ENCODE results near the gene CAP1. TPM values are rescaled to one million over a fixed set of nuclear protein-coding genes. Genes with fewer than 3 reads are reported as not detected.
A peak's percentile ranks its signal among the peaks of the same experiment; 100 is the strongest.
"Not testable (repeated sequence)": the region's sequence is repeated elsewhere in the genome, so short reads cannot be mapped to it uniquely, and the experiment has no call there.

The CAP1 gene
- total and polyA plus RNA-seq, 2 donors, result 202 to 268 TPM

DNA sequence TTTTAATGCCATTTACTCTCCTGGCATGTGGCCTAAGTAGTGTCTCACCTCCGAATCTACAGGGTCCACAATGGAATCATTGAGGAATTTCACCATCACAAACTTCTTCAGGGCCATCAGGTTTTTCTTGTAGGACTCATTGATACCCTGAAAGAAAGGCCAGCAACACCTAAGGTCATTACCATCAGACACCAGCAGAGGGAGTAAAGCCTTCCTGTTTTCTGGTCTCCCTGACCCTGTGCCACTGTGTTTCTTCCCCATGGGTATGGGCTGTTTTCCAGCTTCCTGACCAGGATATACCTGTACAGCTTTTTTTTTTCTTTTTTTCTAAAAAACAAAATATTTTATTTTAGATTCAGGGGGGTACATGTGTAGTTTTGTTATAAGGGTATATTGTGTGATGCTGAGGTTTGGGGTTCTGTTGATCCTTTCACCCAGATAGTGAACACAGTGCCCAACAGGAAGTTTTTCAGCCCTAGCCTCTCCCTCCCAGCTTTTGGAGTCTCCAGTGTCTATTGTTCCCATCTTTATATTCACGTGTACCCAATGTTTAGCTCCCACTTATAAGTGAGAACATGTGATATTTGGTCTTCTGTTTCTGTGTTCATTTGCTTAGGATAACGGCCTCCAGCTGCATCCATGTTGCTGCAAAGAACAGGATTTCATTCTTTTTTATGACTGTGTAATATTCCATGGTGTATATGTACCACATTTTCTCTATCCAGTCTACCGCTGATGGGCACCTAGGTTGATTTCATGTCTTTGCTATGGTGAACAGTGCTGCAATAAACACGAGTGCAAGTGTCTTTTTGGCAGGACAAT lies 38.2 kb downstream of the CAP1 start:
- Histone ChIP-seq H3K27me3 (ENCODE audit: control insufficient read depth in 2 of 2, insufficient read depth in 1 of 2, low read length in 1 of 2) (no peaks in the 10 kb centered on the region), H3K4me1 (ENCODE audit: control insufficient read depth in 2 of 2, insufficient read depth in 2 of 2, low read length in 2 of 2) (peaks cover 3% of the 10 kb centered on the region in 2 donors), H3K27ac (ENCODE audit: low read depth in 1 of 2, low read length in 1 of 2) (no peak overlapping the region), H3K9me3 (ENCODE audit: control insufficient read depth in 2 of 2, insufficient read depth in 1 of 2, low read length in 1 of 2) (no peaks in the 10 kb centered on the region), H3K36me3 (ENCODE audit: control insufficient read depth in 2 of 2, insufficient read depth in 2 of 2, low read length in 1 of 2) (peaks cover 28 to 49% of the 10 kb centered on the region in 2 donors), H3K4me3 (ENCODE audit: low read length in 2 of 2) (no peak overlapping the region)
- DNase-seq (ENCODE audit: low read depth in 6 of 9, low spot score in 9 of 9), result peak in 5 of 9 donors; percentile 37 to 71 (median 54)
- 98% methylated on average over 5 of the region's 5 CpGs for WGBS

DNA sequence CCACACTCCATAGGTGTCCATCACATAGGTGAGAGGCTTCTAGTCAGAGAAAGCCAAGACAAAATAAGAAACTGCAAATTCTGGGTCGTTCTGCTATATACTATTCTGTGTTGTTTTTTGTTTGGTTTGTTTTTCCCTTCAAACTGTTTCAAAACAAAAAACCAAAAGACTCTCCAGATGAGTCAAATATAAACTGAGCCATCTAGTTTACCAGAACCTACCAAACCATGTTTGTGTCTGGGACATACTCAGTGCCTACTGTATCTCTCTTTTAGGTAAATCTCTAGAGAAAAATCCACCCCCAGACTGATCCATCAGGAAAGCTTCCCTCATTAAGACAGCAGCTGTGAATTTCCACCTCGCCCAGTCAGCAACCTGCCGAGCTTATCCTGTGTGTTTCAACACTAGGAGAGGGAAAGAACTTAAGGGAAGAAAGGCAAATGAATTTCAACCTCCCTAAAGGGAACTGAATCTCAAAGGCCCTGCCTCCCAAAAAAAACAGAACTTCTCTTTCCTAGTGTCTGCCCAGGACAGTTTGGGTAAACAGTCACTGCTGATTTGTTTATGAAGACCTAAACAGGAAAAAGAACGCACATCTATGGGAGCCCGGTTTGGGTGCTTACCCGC lies 39.4 kb downstream of the CAP1 start:
- no peaks in the 10 kb centered on the region for H3K27me3 ChIP-seq (ENCODE audit: control insufficient read depth in 2 of 2, insufficient read depth in 1 of 2, low read length in 1 of 2)
- H3K4me3 ChIP-seq (ENCODE audit: low read length in 2 of 2), result no peak overlapping the region
- H3K9me3 ChIP-seq (ENCODE audit: control insufficient read depth in 2 of 2, insufficient read depth in 1 of 2, low read length in 1 of 2), result no peaks in the 10 kb centered on the region
- H3K27ac ChIP-seq (ENCODE audit: low read depth in 1 of 2, low read length in 1 of 2), result no peak overlapping the region
- H3K36me3 ChIP-seq (ENCODE audit: control insufficient read depth in 2 of 2, insufficient read depth in 2 of 2, low read length in 1 of 2), result peaks cover 24 to 37% of the 10 kb centered on the region in 2 donors
- no peak for DNase-seq (ENCODE audit: low read depth in 6 of 9, low spot score in 9 of 9)
- H3K4me1 ChIP-seq (ENCODE audit: control insufficient read depth in 2 of 2, insufficient read depth in 2 of 2, low read length in 2 of 2), result no peaks in the 10 kb centered on the region
- WGBS, result 94% methylated on average over 6 of the region's 6 CpGs

DNA sequence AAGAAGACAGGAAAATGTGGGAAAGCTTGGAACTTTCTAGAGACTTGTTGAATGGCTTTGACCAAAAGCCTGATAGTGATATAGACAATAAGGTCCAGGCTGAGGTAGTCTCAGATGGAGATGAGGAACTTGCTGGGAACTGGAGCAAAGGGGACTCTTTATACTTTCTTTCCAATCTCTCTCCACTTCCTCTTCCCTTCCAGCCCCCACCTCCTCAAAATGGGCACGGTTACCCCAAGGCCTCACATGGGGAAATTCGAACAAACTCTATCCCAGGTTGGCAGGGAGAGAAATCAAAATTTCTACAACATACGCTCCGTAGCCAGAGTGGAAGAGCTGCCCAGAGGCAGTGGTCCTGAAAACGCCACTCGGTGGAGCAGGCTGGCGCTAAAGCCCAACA lies 41.3 kb downstream of the CAP1 start:
- Histone ChIP-seq H3K9me3 (ENCODE audit: control insufficient read depth in 2 of 2, insufficient read depth in 1 of 2, low read length in 1 of 2) (no peaks in the 10 kb centered on the region), H3K4me1 (ENCODE audit: control insufficient read depth in 2 of 2, insufficient read depth in 2 of 2, low read length in 2 of 2) (no peaks in the 10 kb centered on the region), H3K27ac (ENCODE audit: low read depth in 1 of 2, low read length in 1 of 2) (no peak overlapping the region), H3K27me3 (ENCODE audit: control insufficient read depth in 2 of 2, insufficient read depth in 1 of 2, low read length in 1 of 2) (no peaks in the 10 kb centered on the region), H3K4me3 (ENCODE audit: low read length in 2 of 2) (no peak overlapping the region), H3K36me3 (ENCODE audit: control insufficient read depth in 2 of 2, insufficient read depth in 2 of 2, low read length in 1 of 2) (peaks cover 18 to 39% of the 10 kb centered on the region in 2 donors)
- DNase-seq (ENCODE audit: low read depth in 6 of 9, low spot score in 9 of 9), result no peak
- 78% methylated on average over 7 of the region's 7 CpGs for WGBS

DNA sequence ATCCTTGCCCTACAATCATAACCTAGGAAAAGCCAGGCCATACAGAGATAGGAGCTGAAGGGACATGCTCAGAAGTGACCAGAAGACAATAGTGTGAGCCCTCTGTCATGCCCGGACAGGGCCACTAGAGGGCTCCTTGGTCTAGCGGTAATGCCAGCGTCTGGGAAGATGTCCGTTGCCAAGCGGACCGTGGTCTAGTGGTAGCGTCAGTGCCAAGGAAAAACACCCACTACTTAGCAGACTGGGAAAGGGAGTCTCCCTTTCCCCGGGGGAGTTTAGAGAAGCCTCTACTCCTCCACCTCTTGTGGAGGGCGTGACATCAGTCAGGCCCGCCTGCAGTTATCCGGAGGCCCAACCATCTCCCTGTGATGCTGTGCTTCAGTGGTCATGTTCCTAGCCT lies 44.2 kb downstream of the CAP1 start:
- 45% methylated on average over 11 of the region's 11 CpGs for WGBS
- not testable (repeated sequence) for DNase-seq (ENCODE audit: low read depth in 6 of 9, low spot score in 9 of 9); H3K9me3 ChIP-seq (ENCODE audit: control insufficient read depth in 2 of 2, insufficient read depth in 1 of 2, low read length in 1 of 2); H3K27me3 ChIP-seq (ENCODE audit: control insufficient read depth in 2 of 2, insufficient read depth in 1 of 2, low read length in 1 of 2); H3K4me3 ChIP-seq (ENCODE audit: low read length in 2 of 2); H3K4me1 ChIP-seq (ENCODE audit: control insufficient read depth in 2 of 2, insufficient read depth in 2 of 2, low read length in 2 of 2); H3K27ac ChIP-seq (ENCODE audit: low read depth in 1 of 2, low read length in 1 of 2)
- H3K36me3 ChIP-seq (ENCODE audit: control insufficient read depth in 2 of 2, insufficient read depth in 2 of 2, low read length in 1 of 2), result peaks cover 20 to 44% of the 10 kb centered on the region in 2 donors

DNA sequence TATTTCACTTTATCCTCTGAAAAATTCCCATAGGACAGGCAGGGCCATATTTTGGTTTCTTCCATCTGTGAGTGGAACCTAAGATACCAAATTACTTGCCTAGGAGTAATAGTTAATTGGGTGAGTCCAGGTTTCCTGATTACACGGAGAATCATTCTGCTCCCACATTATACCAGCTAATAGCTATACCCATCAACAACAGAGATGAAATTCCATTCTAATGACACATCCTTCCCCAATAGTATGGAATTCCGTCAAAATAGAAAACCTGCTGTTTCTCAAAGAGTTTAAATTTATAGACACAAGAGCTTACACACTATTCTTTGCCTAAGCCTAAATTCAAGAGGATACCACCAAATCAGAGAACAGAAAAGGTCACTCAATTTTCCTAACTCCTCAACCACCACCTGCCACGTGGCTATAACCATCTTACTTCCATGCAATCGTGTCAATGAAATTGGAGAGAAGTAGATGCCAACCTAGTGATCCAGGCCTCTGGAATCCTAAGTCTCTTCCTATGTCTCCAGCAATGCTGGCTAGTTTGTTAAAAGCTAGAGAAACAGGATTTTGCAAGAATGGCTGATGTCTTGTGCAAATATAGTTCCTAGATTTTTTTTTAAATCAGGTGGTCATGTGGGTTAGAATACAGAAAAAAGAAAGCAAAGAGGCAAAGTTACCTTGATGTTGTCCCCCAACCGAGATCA lies 50.3 kb downstream of the CAP1 start:
- no peaks in the 10 kb centered on the region for H3K9me3 ChIP-seq (ENCODE audit: control insufficient read depth in 2 of 2, insufficient read depth in 1 of 2, low read length in 1 of 2)
- WGBS, result 93% methylated on average over 5 of the region's 5 CpGs
- no peak overlapping the region for H3K4me3 ChIP-seq (ENCODE audit: low read length in 2 of 2)
- no peak for DNase-seq (ENCODE audit: low read depth in 6 of 9, low spot score in 9 of 9)
- H3K4me1 ChIP-seq (ENCODE audit: control insufficient read depth in 2 of 2, insufficient read depth in 2 of 2, low read length in 2 of 2), result no peaks in the 10 kb centered on the region
- peaks cover 13 to 53% of the 10 kb centered on the region in 2 donors for H3K36me3 ChIP-seq (ENCODE audit: control insufficient read depth in 2 of 2, insufficient read depth in 2 of 2, low read length in 1 of 2)
- no peaks in the 10 kb centered on the region for H3K27me3 ChIP-seq (ENCODE audit: control insufficient read depth in 2 of 2, insufficient read depth in 1 of 2, low read length in 1 of 2)
- no peak overlapping the region for H3K27ac ChIP-seq (ENCODE audit: low read depth in 1 of 2, low read length in 1 of 2)

DNA sequence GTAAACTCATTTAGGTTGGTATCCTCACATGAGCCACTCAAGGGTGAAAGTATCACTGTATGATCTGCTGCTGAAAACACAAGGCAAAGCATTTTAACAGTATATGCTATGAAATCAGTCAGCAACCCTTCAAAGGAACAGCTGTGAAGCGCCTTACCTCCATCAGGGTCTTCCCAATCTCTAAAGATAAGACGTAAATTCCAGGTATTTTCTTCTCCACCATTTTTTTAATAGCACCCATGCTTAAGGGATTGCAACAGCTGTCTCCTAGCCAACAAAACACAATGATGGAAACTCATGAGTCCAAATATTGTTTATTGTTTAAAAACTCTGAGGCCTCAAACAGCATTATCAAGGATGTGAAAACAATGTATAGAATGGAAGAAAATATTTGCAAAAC lies 51.7 kb downstream of the CAP1 start:
- 99% methylated on average over 2 of the region's 2 CpGs for WGBS
- no peak for DNase-seq (ENCODE audit: low read depth in 6 of 9, low spot score in 9 of 9)
- H3K27me3 ChIP-seq (ENCODE audit: control insufficient read depth in 2 of 2, insufficient read depth in 1 of 2, low read length in 1 of 2), result no peaks in the 10 kb centered on the region
- no peaks in the 10 kb centered on the region for H3K9me3 ChIP-seq (ENCODE audit: control insufficient read depth in 2 of 2, insufficient read depth in 1 of 2, low read length in 1 of 2)
- peaks cover 0 to 5% of the 10 kb centered on the region in 2 donors for H3K4me1 ChIP-seq (ENCODE audit: control insufficient read depth in 2 of 2, insufficient read depth in 2 of 2, low read length in 2 of 2)
- peaks cover 11 to 43% of the 10 kb centered on the region in 2 donors for H3K36me3 ChIP-seq (ENCODE audit: control insufficient read depth in 2 of 2, insufficient read depth in 2 of 2, low read length in 1 of 2)
- H3K27ac ChIP-seq (ENCODE audit: low read depth in 1 of 2, low read length in 1 of 2), result no peak overlapping the region
- no peak overlapping the region for H3K4me3 ChIP-seq (ENCODE audit: low read length in 2 of 2)

DNA sequence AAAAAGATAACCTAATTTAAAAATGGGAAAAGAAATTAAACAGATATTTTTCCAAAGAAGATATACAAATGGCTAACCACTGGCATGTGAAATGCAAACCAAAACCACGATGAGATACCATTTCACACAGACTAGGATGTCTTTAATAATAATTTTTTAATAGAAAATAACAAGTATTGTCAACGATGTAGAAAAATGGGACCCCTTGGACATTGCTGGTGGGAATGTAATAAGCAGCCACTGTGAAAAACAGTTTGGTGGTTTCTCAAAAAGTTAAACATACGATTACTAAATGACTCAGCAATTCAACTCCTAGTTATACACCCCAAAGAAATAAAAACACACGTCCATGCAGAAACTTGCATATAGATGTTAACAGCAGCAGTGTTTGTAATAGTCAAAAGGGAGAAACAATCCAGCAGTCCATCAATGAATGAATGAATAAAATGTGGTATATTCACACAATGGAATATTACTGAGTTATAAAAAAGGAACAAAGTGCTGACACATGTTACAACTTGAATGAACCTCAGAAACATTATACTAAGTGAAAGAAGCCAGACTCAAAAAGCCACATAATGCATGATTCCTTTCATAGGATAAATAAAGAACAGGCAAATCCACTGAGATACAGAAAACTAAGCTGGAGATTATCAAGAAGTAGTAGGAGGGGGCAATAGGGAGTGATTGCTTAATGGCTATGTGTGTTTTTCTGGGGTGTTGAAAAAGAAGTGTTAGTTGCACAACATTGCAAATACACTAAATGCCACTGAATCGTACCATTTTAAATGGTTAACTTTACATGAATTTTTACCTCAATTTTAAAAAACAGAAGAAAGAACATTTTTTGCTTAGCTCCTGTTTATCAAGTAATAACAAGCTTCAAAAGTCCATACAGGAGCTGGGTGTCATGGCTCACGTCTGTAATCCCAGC lies 52.4 kb downstream of the CAP1 start:
- H3K27ac ChIP-seq (ENCODE audit: low read depth in 1 of 2, low read length in 1 of 2), result no peak overlapping the region
- no peak for DNase-seq (ENCODE audit: low read depth in 6 of 9, low spot score in 9 of 9)
- no peak overlapping the region for H3K4me3 ChIP-seq (ENCODE audit: low read length in 2 of 2)
- WGBS, result 79% methylated on average over 6 of the region's 6 CpGs
- H3K9me3 ChIP-seq (ENCODE audit: control insufficient read depth in 2 of 2, insufficient read depth in 1 of 2, low read length in 1 of 2), result no peaks in the 10 kb centered on the region
- no peaks in the 10 kb centered on the region for H3K27me3 ChIP-seq (ENCODE audit: control insufficient read depth in 2 of 2, insufficient read depth in 1 of 2, low read length in 1 of 2)
- H3K4me1 ChIP-seq (ENCODE audit: control insufficient read depth in 2 of 2, insufficient read depth in 2 of 2, low read length in 2 of 2), result peaks cover 0 to 9% of the 10 kb centered on the region in 2 donors
- peaks cover 11 to 36% of the 10 kb centered on the region in 2 donors for H3K36me3 ChIP-seq (ENCODE audit: control insufficient read depth in 2 of 2, insufficient read depth in 2 of 2, low read length in 1 of 2)

DNA sequence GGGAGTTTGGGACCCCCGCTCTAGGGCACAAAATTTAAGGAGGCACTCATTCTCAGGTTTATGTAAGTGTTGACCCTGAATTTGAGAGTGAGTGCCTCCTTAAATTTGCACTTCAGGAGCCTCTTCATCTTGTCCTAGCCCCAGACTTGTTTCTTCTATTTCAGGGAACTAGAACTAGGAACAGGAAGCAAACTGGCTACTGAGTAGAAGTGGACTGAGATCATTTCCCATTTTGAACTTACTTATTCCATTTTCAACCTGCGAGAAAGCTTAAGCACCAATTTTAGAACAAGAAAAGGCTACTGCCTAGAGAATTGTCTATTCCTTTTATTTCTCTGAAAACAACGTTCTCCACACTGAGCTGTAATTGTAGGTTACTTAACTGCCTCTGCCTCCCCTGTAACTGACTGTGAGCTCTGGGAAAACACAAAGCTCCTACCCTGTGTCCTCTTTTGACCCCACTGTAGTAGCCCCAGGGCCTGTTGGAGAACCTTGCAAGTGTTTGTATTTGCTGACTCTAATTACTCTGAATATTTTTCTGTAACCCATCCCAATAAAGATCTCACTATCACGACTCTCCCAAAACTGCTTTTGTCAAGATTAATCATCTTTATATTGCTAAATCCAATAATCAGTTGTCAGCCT lies 54.1 kb downstream of the CAP1 start:
- Histone ChIP-seq H3K9me3 (ENCODE audit: control insufficient read depth in 2 of 2, insufficient read depth in 1 of 2, low read length in 1 of 2) (no peaks in the 10 kb centered on the region), H3K27me3 (ENCODE audit: control insufficient read depth in 2 of 2, insufficient read depth in 1 of 2, low read length in 1 of 2) (no peaks in the 10 kb centered on the region), H3K4me1 (ENCODE audit: control insufficient read depth in 2 of 2, insufficient read depth in 2 of 2, low read length in 2 of 2) (peaks cover 0 to 9% of the 10 kb centered on the region in 2 donors), H3K27ac (ENCODE audit: low read depth in 1 of 2, low read length in 1 of 2) (no peak overlapping the region), H3K4me3 (ENCODE audit: low read length in 2 of 2) (no peak overlapping the region), H3K36me3 (ENCODE audit: control insufficient read depth in 2 of 2, insufficient read depth in 2 of 2, low read length in 1 of 2) (peaks cover 4 to 24% of the 10 kb centered on the region in 2 donors)
- 72% methylated on average over 4 of the region's 4 CpGs for WGBS
- DNase-seq (ENCODE audit: low read depth in 6 of 9, low spot score in 9 of 9), result no peak

Data from thymus (tissue), 11 donors.